ENCODE measurements around the gene RABGAP1L. TPM values are rescaled to one million over a fixed set of nuclear protein-coding genes. Genes with fewer than 3 reads are reported as not detected.

Gene RABGAP1L
- total RNA-seq, 2 experiments from 2014 or later: 59.8 to 67.6 TPM

GRCh38 chr1:174364996-174365736 lies 205.8 kb downstream of the RABGAP1L start:
- Histone ChIP-seq H3K27me3 (ENCODE audit: control insufficient read depth in 1 of 2, insufficient read depth in 2 of 2, low read length in 2 of 2) (no peaks in the 10 kb centered on the region), H3K9me3 (ENCODE audit: control insufficient read depth in 1 of 2, insufficient read depth in 1 of 2, low read length in 2 of 2) (no peaks in the 10 kb centered on the region), H3K36me3 (ENCODE audit: insufficient read depth, low read length) (no peaks in the 10 kb centered on the region), H3K4me1 (ENCODE audit: insufficient read depth, low read length) (no peaks in the 10 kb centered on the region), H3K4me3 (ENCODE audit: low read length) (no peak overlapping the region), H3K27ac (ENCODE audit: low read depth in 1 of 2, low read length in 2 of 2) (no peak overlapping the region)
- peaks cover 5% of the 10 kb centered on the region for H3K4me1 Mint-ChIP-seq (ENCODE audit: low read depth)
- POLR2A ChIA-PET: interaction anchor here (0.6 kb wide), 1 partner anchor 1117 kb away, joined by 3 read pairs; no protein-coding TSS in a partner anchor
- DNase-seq (no peak), ATAC-seq (ENCODE audit: poor library complexity) (no peak)
- H3K9me3 Mint-ChIP-seq: no peaks in the 10 kb centered on the region
- TF ChIP-seq, protein P1, sequence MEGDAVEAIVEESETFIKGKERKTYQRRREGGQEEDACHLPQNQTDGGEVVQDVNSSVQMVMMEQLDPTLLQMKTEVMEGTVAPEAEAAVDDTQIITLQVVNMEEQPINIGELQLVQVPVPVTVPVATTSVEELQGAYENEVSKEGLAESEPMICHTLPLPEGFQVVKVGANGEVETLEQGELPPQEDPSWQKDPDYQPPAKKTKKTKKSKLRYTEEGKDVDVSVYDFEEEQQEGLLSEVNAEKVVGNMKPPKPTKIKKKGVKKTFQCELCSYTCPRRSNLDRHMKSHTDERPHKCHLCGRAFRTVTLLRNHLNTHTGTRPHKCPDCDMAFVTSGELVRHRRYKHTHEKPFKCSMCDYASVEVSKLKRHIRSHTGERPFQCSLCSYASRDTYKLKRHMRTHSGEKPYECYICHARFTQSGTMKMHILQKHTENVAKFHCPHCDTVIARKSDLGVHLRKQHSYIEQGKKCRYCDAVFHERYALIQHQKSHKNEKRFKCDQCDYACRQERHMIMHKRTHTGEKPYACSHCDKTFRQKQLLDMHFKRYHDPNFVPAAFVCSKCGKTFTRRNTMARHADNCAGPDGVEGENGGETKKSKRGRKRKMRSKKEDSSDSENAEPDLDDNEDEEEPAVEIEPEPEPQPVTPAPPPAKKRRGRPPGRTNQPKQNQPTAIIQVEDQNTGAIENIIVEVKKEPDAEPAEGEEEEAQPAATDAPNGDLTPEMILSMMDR (IDR thresholded peaks at IDR 0.05): no peak
- H3K27me3 Mint-ChIP-seq: no peaks in the 10 kb centered on the region
- intact Hi-C loops (cut with DNase I, micrococcal nuclease): no loop called here
- H3K36me3 Mint-ChIP-seq (ENCODE audit: low read depth): peaks cover 21% of the 10 kb centered on the region
- no peak overlapping the region for H3K27ac Mint-ChIP-seq
- CTCF ChIA-PET: no interaction called here
- no peak overlapping the region for H3K4me3 Mint-ChIP-seq

DNA sequence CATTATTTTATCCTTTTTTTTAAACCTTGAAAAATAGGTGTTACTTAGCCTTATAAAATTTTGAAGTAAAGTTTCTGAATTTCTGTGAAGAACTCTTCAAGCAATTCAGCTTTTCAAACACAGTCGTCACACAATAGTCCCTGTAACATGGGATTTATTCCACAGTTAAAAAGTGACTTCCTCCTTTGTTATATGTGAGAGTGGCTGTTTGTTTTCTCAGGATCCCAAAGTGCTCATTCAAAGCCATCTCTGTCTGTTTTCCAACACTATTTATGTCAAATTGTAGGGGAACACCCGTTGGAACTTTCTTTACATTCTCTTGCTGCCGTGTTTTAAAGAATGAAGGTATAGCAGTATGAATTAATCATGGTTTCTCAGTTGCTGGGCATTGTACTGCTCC lies 207.6 kb downstream of the RABGAP1L start:
- Histone ChIP-seq H3K4me1 (ENCODE audit: insufficient read depth, low read length) (no peaks in the 10 kb centered on the region), H3K36me3 (ENCODE audit: insufficient read depth, low read length) (no peaks in the 10 kb centered on the region), H3K27me3 (ENCODE audit: control insufficient read depth in 1 of 2, insufficient read depth in 2 of 2, low read length in 2 of 2) (no peaks in the 10 kb centered on the region), H3K27ac (ENCODE audit: low read depth in 1 of 2, low read length in 2 of 2) (no peak overlapping the region), H3K9me3 (ENCODE audit: control insufficient read depth in 1 of 2, insufficient read depth in 1 of 2, low read length in 2 of 2) (no peaks in the 10 kb centered on the region), H3K4me3 (ENCODE audit: low read length) (no peak overlapping the region)
- peaks cover 21% of the 10 kb centered on the region for H3K36me3 Mint-ChIP-seq (ENCODE audit: low read depth)
- no peak overlapping the region for H3K4me3 Mint-ChIP-seq
- no peaks in the 10 kb centered on the region for H3K9me3 Mint-ChIP-seq
- H3K27ac Mint-ChIP-seq: no peak overlapping the region
- DNase-seq (no peak), ATAC-seq (ENCODE audit: poor library complexity) (no peak)
- peaks cover 5% of the 10 kb centered on the region for H3K4me1 Mint-ChIP-seq (ENCODE audit: low read depth)
- CTCF ChIA-PET: no interaction called here
- POLR2A ChIA-PET: no interaction called here
- TF ChIP-seq, protein P1 (IDR thresholded peaks at IDR 0.05): no peak
- intact Hi-C loops (cut with DNase I, micrococcal nuclease): no loop called here
- no peaks in the 10 kb centered on the region for H3K27me3 Mint-ChIP-seq

DNA sequence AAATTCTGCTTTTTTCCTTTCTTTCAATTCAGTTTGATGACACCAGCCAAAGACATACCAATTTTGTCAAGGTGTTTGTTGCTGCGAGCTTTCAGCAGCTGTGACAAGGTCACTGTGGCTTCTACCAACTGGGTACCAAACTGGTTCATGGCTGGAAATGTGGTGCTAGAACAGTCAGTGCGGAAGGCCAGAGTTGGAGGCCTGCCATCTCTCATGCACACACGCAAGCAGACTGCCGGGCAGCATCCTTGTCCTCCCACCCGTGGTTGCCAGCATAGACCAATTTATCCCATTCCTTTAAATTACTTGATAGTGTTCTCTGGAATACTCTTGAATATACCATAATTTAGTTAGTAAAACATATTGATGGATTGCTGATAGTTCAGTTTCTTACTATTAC lies 208.6 kb downstream of the RABGAP1L start:
- H3K9me3 ChIP-seq (ENCODE audit: control insufficient read depth in 1 of 2, insufficient read depth in 1 of 2, low read length in 2 of 2): no peaks in the 10 kb centered on the region
- Mint-ChIP-seq H3K36me3 (ENCODE audit: low read depth) (peaks cover 23% of the 10 kb centered on the region), H3K4me1 (ENCODE audit: low read depth) (peaks cover under 1% of the 10 kb centered on the region), H3K27ac (no peak overlapping the region), H3K9me3 (no peaks in the 10 kb centered on the region), H3K27me3 (no peaks in the 10 kb centered on the region), H3K4me3 (no peak overlapping the region)
- ATAC-seq (ENCODE audit: poor library complexity) (no peak), DNase-seq (no peak)
- H3K27me3 ChIP-seq (ENCODE audit: control insufficient read depth in 1 of 2, insufficient read depth in 2 of 2, low read length in 2 of 2): no peaks in the 10 kb centered on the region
- ChIA-PET CTCF (no interaction called here), POLR2A (no interaction called here)
- no peaks in the 10 kb centered on the region for H3K36me3 ChIP-seq (ENCODE audit: insufficient read depth, low read length)
- intact Hi-C loops (cut with DNase I, micrococcal nuclease): no loop called here
- H3K4me1 ChIP-seq (ENCODE audit: insufficient read depth, low read length): no peaks in the 10 kb centered on the region
- TF ChIP-seq, protein P1 (IDR thresholded peaks at IDR 0.05): no peak
- no peak overlapping the region for H3K4me3 ChIP-seq (ENCODE audit: low read length)
- no peak overlapping the region for H3K27ac ChIP-seq (ENCODE audit: low read depth in 1 of 2, low read length in 2 of 2)

Measured in CD4-positive, alpha-beta T cell (primary cell).